A673 (cell line): Measurements from ENCODE around the gene GTPBP1. TPM values are rescaled to one million over a fixed set of nuclear protein-coding genes. Genes with fewer than 3 reads are reported as not detected.
A peak's percentile ranks its signal among the peaks of the same experiment; 100 is the strongest.

Experiments used
- BruUV-seq: library from RNA; stranded (reverse); fragments of 400-500 nt; replicated peaks from 2 replicates; lab custom pipeline; 2021; lab: Mats Ljungman, UMichigan
- CTCF ChIA-PET: fragments of 300-600 bp; sonication (Branson Sonifier 250); formaldehyde crosslinking; loops from one replicate; lab custom pipeline; 2022; ENCODE audit warnings: antibody characterized with exemption; lab: Charles Lee
- POLR2A ChIA-PET: fragments of 300-600 bp; sonication (Branson Sonifier 250); formaldehyde crosslinking; loops from one replicate; lab custom pipeline; 2022; ENCODE audit warnings: antibody characterized with exemption; ENCODE audit not compliant: low non-redundant PET; lab: Charles Lee
- DNase-seq: peaks from one replicate; pipeline ENCODE4 v3.0.0-alpha.2; 2015; ENCODE audit warnings: low spot score
- H3K27ac ChIP-seq: fragments of 200-600 bp; sonication (generic); 2 replicates; pipeline ENCODE4 v1.5.1; 2016; ENCODE audit warnings: mixed run types, low read depth, mild to moderate bottlenecking, mixed read lengths, antibody characterized with exemption, low read length; ENCODE audit not compliant: poor library complexity, severe bottlenecking
- H3K27me3 ChIP-seq: fragments of 200-600 bp; sonication (generic); replicated peaks from 2 replicates; pipeline ENCODE4 v1.6.1; 2017; ENCODE audit warnings: mixed run types, low read depth, mild to moderate bottlenecking, mixed read lengths, antibody characterized with exemption, low read length; ENCODE audit not compliant: insufficient read depth, poor library complexity
- H3K36me3 ChIP-seq: fragments of 200-600 bp; sonication (generic); 2 replicates; pipeline ENCODE4 v1.6.1; 2016; ENCODE audit warnings: mixed run types, mild to moderate bottlenecking, mixed read lengths, antibody characterized with exemption, low read length; ENCODE audit not compliant: insufficient read depth, poor library complexity, severe bottlenecking
- H3K4me1 ChIP-seq: fragments of 200-600 bp; sonication (generic); 2 replicates; pipeline ENCODE4 v1.6.1; 2017; ENCODE audit warnings: mixed run types, mild to moderate bottlenecking, mixed read lengths, antibody characterized with exemption, low read length; ENCODE audit not compliant: insufficient read depth, poor library complexity, severe bottlenecking
- H3K4me3 ChIP-seq: fragments of 200-600 bp; sonication (generic); 2 replicates; pipeline ENCODE4 v1.5.1; 2016; ENCODE audit warnings: low read depth, mixed run types, mild to moderate bottlenecking, mixed read lengths, low read length; ENCODE audit not compliant: poor library complexity, severe bottlenecking
- H3K9me3 ChIP-seq: fragments of 200-600 bp; sonication (generic); 2 replicates; pipeline ENCODE4 v1.6.1; 2016; ENCODE audit warnings: mixed run types, low read depth, mild to moderate bottlenecking, mixed read lengths, antibody characterized with exemption, low read length; ENCODE audit not compliant: poor library complexity, severe bottlenecking
- EZH2 ChIP-seq: fragments of 200-600 bp; sonication (generic); IDR thresholded peaks from 2 replicates; pipeline ENCODE4 v1.6.1; 2017; ENCODE audit warnings: borderline replicate concordance, low read depth, mild to moderate bottlenecking, mixed read lengths, antibody characterized with exemption, low read length; ENCODE audit not compliant: poor library complexity, severe bottlenecking
- intact Hi-C: fragments of 100-400 bp; cut with micrococcal nuclease; formaldehyde crosslinking; loops from one replicate; pipeline ENCODE4 v1.10.0; 2022; ENCODE audit not compliant: unreplicated experiment
- total RNA-seq: library from RNA; stranded (reverse); gene quantifications from 2 replicates; pipeline ENCODE4 v1.2.3, GENCODE V29; 2021
- TF ChIP-seq, protein P1 (sequence below): fragments of 300-800, 200-600 bp; sonication (generic); conservative IDR thresholded peaks from 2 replicates; pipeline ENCODE4 v1.5.1; 2017; ENCODE audit warnings: low read depth, mild to moderate bottlenecking, antibody characterized with exemption, low read length, moderate library complexity, mixed read lengths

Gene GTPBP1
- total RNA-seq, 1 experiment from 2014 or later: 88.2 TPM

- no peak for TF ChIP-seq EZH2
- TF ChIP-seq, protein P1, sequence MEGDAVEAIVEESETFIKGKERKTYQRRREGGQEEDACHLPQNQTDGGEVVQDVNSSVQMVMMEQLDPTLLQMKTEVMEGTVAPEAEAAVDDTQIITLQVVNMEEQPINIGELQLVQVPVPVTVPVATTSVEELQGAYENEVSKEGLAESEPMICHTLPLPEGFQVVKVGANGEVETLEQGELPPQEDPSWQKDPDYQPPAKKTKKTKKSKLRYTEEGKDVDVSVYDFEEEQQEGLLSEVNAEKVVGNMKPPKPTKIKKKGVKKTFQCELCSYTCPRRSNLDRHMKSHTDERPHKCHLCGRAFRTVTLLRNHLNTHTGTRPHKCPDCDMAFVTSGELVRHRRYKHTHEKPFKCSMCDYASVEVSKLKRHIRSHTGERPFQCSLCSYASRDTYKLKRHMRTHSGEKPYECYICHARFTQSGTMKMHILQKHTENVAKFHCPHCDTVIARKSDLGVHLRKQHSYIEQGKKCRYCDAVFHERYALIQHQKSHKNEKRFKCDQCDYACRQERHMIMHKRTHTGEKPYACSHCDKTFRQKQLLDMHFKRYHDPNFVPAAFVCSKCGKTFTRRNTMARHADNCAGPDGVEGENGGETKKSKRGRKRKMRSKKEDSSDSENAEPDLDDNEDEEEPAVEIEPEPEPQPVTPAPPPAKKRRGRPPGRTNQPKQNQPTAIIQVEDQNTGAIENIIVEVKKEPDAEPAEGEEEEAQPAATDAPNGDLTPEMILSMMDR: no peak
- ChIA-PET CTCF (no interaction called here), POLR2A (no interaction called here)
- Histone ChIP-seq H3K36me3 (no peaks in the 10 kb centered on the region), H3K27ac (no peak overlapping the region), H3K9me3 (no peaks in the 10 kb centered on the region), H3K27me3 (no peaks in the 10 kb centered on the region), H3K4me3 (no peak overlapping the region), H3K4me1 (peaks cover 20% of the 10 kb centered on the region)
- DNase-seq: no peak
- BruUV-seq: no TSS peak
- intact Hi-C loops: no loop called here
Measured at GRCh38 chr22:38772623-38772873, 66.8 kb downstream of the GTPBP1 start.

DNA sequence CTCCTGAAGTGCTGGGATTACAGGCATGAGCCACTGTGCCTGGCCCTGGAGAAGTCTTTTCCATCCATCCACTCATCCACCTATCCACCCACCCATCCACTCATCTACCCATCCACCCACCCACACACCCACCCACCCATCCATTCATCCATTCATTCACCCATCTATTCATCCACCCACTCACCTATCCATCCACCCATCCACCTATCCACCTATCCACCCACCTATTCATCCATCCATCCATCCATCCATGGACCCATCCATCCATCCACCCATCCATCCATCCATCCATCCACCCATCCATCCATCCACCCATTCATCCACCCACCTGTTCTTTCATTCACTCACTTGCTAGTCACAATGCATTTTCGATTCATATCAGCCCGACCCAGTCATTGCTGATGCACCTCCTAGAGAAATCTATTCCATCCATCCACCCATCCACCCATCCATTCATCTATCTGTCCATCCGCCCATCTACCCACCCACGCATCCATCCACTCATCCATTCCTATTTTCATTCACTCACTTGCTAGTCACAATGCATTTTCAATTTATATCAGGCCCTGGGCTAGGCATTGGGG lies 67.7 kb downstream of the GTPBP1 start:
- Histone ChIP-seq H3K36me3 (peaks cover 7% of the 10 kb centered on the region), H3K4me3 (no peak overlapping the region), H3K27me3 (no peaks in the 10 kb centered on the region), H3K9me3 (no peaks in the 10 kb centered on the region), H3K4me1 (peaks cover 20% of the 10 kb centered on the region), H3K27ac (peak overlapping the region; percentile 61)
- no TSS peak for BruUV-seq
- ChIA-PET POLR2A (no interaction called here), CTCF (no interaction called here)
- intact Hi-C loops: no loop called here
- TF ChIP-seq, protein P1: no peak
- TF ChIP-seq EZH2: no peak
- no peak for DNase-seq

DNA sequence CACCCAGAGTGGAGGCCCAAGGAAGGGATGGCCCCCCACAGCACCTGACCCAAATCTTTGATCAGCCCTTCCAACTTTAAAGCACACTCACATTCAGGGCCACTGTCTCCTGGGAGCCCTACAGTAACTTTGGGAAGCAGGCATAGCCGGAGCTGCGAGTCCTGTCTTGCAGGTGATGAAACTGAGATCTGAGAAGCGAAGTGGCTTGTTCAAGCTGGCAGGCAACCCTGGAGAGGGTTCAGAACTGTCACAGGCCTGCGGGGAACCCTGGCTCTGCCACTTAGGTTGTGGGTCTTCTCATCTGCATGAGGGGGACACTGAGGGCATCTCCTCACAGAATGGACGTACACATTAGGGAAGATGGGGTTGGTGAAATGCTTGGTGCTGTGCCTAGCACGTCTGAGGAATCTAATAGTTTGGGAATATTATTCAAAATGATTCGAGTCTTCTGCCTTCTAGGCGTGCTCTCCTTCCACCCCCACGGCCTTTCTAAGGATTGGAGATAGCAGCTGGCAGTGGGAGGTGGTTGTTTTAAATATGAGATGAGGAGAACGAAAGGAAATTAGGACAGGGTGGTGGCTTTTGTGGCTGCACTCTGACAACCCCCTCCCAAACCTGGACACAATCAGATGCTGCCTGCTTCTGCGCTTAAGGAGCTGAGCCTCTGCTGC lies 68.9 kb downstream of the GTPBP1 start:
- Histone ChIP-seq H3K27ac (peak overlapping the region; percentile 61), H3K27me3 (no peaks in the 10 kb centered on the region), H3K4me3 (no peak overlapping the region), H3K4me1 (peaks cover 11% of the 10 kb centered on the region), H3K9me3 (no peaks in the 10 kb centered on the region), H3K36me3 (peaks cover 18% of the 10 kb centered on the region)
- POLR2A ChIA-PET: no interaction called here
- TF ChIP-seq EZH2: no peak
- TF ChIP-seq, protein P1: no peak
- CTCF ChIA-PET: no interaction called here
- no TSS peak for BruUV-seq
- intact Hi-C loops: no loop called here
- no peak for DNase-seq
